HPDE6-E6E7 (cell line): ENCODE measurements around the gene MERTK.
"Not testable (repeated sequence)": the region's sequence is repeated elsewhere in the genome, so short reads cannot be mapped to it uniquely, and the experiment has no call there.

Source experiments
- DNase-seq: peaks from one replicate; pipeline ENCODE4 v3.0.0; 2011; ENCODE audit warnings: missing footprints; ENCODE audit errors: extremely low spot score

Gene MERTK

DNA sequence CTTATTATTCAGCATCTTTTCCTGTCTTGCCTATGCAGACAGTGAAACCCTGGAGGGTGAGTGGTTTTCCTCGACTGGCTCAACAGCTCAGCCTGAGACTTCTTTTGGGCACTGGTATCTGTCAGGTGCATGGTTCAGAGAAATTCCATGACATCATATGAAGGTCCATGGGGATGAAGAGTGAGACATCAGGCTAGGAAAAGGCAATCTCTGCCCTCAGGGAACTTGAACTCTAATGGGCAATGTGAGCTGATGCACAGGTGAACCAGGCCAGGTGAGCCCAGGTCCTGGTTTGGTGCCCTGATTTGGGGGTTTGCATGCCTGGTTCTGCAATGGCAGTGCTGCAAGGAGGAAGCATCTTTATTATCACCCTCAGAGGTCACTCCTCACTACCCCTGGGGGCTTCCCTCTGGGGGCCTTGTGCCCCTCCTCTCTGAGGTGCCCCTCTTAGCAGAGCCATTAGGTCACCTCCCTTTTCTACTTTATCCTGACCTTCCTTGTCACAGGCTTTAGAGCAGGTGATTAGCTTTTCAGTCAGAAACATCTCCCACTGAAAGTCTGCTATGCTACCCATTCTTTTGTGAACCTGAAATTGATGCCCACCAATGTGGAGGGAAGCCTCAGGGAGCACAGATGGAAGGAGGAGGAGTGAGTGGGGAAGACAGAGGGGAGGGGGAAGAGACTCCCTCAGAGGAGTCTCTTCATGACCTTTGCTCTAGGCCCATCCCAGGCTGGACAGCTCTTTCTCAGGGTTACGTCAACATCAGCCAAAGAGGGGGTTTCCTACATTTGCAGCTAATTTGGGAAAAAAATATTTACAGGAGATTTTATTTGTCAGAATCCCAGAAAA is 47.3 kb downstream of the MERTK start:
- no peak for DNase-seq

DNA sequence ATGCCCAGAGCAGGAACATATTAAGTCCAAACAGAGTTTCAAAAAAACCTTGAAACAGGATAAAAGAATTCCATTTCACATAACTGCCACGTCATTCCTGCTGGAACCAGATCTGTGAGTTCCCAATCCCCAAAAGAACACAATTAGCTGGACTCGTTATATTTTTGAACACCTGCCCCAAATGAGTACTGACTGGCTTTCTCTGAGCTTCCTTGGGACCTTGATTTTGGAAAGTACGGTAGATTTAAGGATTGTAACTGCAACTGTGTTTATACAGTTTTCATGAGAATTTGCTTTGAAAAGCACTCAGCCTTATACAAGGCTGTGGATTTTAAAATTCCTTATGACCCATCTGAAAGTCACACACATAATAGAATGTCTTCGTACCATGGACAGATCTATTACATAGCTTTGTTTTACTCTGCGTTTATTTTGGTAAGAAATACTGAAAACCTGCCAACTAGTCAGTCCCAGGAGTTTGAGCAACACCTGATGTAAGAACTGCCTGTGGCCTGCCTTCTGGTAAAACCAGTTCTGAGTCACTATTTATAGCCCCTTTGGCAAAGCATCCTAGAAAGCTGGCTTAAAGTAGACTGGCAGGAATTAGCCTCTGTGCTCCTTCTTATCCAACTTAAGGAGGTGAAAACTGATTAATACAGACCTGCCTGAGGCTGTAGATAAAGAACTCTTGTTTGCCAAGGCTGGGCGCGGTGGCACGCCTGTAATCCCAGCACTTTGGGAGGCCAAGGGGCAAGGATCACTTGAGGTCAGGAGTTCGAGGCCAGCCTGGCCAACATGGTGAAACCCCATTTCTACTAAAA is 48.1 kb downstream of the MERTK start:
- DNase-seq = peak; percentile 88

DNA sequence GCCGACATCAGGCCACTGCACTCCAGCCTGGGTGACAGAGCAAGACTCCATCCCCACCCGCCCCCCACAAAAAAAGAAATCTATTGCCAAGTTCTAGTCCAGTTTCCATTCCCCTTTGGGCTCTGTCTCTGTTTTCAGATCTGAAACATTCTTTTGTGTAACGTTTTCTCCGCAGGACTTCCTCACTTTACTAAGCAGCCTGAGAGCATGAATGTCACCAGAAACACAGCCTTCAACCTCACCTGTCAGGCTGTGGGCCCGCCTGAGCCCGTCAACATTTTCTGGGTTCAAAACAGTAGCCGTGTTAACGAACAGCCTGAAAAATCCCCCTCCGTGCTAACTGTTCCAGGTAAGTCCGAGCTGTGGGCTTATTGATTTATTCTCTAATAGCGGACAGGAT is 48.8 kb downstream of the MERTK start:
- no peak for DNase-seq

DNA sequence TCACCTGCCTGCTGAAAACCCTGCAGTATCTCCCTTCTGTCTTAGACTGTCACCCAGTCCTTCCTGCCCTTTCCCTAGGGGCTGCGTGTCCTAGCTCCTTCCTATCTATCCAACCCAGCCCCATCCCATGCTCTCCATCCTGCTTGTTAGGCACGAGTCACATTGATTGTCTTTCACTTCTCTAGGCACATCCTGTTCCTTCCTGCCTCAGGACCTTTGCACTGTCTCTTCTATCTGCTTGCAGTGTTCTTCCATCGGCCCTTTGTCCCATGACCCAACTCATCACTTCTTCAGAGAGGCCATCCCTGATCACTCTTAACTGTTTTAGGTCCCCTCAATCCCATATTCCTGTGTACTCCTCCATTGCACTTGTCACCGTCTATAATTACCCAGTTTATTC is 50.4 kb downstream of the MERTK start:
- no peak for DNase-seq

DNA sequence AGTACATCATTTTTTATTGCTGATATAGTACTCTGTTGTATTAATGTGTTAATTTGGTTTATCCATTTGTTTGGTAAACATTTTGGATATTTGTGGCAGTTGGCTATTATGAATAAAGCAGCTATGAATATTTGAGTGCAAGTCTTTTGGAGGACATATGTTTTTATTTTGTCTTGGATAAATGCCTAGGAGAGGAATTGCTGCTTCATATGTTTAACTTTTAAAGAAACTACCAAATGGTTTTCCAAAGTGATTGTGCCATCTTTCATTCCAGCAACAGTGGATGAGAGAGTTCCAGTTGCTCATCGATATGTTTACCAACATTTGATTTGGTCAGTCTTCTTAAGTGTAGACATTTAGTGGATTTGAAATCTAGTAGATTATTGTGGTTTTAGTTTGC is 51.8 kb downstream of the MERTK start:
- DNase-seq = no peak

DNA sequence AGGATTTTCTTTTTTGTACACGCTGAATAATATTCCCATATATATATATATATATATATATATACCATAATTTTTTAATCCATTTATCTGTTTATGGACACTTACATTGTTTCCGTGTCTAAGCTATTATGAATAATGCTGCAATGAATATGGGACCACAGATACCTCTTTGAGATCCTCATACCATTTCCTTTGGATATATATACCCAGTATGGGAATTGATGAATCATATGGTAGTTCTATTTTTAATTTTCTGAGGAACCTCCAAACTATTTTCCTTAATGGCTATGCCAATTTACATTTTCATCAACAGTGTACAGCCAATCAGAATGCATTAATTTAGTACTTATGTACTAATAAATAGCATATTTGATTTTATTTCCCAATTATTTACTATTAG is 53.1 kb downstream of the MERTK start:
- no peak for DNase-seq

DNA sequence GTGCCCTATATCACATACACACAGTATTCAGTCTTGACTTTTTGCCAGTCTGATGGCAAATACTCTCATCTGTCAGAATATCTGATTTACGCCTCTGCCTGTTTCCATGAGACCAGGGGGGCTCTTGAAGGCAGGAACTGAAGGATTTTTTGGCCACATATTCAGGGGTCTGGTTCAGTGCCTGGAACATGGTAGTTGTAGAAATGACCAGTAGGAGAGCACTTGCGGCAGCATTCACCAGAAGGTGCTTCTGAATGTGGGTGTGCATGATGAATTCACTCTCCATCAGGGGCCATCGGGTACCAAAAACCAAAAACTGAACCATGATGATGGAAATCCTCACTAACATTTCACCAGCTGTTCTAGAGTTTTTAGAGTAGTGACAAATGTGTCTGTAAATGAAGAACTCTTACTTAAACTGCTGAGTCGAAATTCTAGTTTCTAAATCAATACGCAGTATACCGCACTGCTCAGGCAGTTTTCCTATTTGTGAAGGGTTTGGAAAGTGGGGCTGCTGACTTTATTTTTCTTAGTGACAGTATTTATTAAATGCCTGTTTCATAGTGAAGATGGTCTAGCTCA is 54.6 kb downstream of the MERTK start:
- DNase-seq = no peak

DNA sequence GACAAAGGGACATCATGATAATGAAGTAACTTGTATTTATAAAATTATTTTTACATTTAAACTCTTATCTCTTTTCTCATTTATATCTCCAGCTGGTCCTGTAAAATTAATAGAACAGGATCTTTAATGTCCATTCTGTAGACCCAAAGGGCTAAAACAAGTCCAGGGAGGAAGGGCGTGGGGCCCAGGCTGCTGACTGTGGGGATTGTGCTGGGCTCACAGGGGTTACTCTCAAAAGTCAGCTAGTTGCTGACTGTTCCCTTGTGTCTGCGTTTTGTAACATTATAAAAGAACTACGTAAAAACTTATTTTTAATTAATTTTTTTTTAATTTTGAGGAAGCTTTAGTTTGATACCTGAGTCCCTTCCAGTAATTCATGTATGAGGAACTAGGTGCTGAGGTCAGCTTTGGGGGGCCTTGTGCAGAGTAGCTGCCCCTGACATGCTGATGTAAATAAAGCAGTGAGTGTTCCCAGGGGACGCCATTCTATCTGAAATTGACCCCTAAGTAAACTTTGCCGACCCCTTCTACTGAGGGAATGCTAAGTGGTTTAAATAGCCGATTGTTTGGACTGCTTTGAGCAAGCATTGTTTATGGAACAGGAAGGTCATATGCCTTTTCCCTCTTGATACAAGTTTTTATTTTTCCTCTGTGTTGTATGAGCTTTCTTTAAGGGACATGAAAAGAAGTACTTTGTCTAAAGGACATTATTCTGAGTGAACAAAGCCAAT is 56.4 kb downstream of the MERTK start:
- DNase-seq = no peak

DNA sequence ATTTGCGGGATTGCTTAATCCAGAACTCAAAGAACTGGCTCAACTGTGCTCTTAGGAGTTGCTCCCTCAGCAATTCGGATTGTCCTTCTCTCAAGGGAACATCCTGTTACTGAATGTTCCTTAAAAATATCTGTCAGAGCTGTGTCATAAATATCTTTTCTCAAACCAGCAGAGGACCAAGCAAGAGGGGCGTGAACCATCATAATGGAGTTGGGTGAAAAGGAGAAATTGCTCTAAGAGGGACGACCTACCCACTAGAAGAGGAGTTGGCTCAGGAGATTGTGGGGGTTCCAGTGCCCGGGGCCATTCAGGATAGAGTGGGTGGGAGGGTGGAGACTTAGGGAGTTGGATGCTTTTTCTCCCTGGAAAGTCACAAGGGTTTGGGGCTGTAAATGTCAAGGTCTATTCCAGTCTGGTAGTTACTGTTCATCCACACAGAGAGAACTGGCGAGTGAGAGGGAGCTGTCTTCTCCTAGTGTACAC is 59.5 kb downstream of the MERTK start:
- DNase-seq = no peak

DNA sequence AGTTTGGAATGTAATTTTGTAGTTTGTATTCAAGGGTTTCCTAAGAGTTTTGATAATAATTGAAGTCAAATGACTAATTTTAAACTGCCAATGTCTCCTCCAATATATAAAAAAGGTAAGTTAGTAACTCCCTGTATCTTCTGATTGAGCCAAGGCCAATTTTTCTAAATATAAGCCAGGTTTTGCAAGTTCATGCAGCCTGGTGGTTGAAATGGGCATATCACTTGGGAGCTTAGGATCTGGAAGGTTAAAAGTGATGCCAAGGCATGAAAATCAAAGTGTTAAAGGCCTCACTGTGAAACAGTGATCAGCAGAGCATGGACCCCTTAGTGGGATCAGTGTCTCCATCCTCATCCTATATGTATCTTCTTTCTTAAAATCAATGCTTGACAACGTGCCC is 60.5 kb downstream of the MERTK start:
- DNase-seq = no peak

DNA sequence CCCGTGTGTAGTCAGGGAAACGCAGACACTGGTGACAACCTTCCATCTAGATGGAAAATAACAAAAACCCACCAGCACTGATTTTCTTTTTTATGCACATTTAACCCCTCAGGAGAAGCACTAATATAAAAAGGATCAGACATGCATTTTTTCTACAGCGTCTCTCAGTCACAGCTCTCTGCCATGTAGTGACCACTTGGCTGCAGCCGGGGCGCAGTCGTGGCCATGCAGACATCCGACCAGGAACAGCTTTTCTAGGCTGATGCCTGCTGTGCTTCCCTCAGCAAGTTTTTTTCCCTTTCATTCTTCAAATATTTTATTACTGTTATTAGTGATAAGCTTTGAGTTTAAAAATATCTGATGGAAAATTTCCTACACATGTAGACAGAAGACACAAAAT is 63.3 kb downstream of the MERTK start:
- no peak for DNase-seq

DNA sequence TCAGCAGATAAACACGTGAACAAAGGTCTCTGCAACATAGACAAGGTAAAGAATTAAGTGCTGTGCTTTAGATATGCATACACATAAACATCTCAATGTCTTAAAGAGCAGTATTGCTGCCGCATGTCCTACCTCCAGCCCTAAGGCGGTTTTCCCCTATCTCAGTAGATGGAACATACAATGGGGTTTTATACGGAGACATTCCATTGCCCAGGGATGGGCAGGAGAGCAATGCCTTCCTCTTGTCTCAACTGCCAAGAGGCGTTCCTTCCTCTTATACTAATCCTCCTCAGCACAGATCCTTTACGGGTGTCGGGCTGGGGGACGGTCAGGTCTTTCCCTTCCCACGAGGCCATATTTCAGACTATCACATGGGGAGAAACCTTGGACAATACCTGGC is 64.7 kb downstream of the MERTK start:
- not testable (repeated sequence) for DNase-seq

DNA sequence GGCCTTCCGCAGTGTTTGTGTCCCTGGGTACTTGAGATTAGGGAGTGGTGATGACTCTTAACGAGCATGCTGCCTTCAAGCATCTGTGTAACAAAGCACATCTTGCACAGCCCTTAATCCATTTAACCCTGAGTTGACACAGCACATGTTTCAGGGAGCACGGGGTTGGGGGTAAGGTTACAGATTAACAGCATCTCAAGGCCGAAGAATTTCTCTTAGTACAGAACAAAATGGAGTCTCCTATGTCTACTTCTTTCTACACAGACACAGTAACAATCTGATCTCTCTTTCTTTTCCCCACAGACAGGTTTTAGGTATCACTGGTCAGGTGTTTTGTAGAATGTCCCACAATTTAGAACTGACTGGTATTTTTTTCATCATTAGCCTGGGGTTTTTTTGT is 65.1 kb downstream of the MERTK start:
- not testable (repeated sequence) for DNase-seq

DNA sequence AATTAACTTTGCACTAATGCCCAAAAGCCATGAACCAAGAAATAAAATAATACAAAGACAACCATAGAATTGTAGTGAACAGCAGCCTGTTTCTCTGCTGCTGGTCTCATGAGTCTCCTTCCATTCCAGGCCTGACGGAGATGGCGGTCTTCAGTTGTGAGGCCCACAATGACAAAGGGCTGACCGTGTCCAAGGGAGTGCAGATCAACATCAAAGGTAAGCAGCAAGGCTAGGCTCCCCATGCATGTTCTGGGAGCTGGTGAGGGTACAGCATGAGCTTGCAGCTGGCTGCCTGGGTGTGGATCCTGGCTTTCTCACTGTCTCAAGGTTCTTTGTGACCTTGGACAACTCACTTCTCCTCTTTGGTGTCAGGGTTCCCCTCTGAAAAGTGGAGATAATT is 66.7 kb downstream of the MERTK start:
- DNase-seq = no peak

DNA sequence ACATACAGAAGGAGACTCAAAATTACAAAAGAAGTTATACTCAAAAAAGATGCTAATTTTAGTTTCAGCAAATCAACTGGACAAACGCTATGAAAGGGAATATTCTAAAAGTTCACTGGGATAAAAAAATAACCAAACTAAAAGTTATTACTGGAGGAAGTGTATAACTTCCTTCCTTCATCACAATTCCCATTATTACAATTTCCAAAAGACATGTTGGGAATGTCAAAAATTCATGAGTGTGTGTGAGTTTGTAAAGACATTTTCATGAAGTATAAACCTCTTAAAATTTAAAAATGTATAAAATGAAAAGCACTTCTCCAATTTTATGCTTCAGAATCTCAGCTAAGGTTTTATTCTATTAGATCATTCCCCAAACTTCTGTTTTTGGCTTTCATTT is 67.8 kb downstream of the MERTK start:
- no peak for DNase-seq

DNA sequence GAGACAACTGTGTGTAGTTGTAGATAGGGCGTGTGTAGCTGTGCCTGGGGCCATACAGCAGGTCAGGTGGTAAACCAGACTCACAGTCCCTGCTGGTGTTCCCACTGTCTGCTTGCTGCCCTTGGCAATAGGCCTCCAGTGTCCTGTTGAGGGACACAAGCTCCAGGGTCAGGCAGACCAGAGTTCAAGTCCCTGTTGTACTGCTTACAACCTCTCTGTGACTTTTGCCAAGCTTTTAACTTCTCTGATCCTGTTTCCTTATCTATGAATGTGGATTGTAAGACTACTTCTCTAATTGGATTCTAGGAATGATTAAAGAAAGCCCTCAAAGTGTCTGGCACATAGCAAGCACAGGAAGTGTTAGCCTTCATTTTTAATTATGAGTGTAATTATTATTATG is 68.6 kb downstream of the MERTK start:
- no peak for DNase-seq

DNA sequence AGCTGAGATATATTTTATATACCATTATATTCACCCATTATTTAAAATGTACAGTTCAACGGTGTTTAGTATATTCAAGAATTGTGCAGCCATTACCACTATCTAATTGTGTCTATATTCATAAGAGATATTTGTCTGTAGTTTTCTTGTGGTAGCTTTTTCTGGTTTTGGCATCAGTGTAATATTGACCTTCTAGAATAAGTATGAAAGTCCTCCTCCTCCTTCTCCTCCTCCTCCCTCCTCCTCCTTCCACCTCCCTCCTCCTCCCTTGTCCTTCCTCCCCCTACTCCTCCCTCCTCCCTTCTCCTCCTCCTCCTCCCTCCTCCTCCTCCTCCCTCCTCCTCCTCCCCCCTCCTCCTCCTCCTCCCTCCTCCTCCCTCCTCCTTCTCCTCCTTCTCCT is 72.0 kb downstream of the MERTK start:
- DNase-seq = no peak

DNA sequence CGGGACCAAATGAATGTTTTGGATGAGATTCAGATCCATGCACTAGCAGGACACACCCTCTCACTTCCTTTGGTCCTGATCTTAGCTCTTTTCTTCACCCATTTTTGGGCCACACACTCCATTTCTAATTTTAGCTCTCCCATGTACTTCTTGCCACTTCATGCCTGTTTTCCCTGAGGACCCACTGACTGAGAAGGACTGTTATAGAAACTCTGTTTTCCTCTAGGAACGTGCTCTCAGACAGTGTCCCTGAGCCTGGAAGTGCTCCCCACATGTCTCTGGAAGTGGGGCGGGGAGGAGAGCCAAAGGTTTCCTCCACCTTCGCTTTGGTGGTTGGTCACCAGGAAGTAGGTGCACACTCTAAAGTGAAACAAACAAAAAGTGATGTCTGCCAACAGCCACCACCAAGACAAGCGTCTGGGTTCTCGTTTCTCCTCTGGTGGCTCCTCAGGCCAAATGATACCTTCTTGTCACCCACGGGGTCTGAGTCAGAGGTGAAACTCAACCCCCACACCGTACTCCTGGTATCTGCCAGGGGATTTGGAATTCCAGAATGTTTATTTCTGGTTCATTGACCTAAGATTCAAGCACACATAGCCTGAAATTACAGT is 74.7 kb downstream of the MERTK start:
- no peak for DNase-seq

DNA sequence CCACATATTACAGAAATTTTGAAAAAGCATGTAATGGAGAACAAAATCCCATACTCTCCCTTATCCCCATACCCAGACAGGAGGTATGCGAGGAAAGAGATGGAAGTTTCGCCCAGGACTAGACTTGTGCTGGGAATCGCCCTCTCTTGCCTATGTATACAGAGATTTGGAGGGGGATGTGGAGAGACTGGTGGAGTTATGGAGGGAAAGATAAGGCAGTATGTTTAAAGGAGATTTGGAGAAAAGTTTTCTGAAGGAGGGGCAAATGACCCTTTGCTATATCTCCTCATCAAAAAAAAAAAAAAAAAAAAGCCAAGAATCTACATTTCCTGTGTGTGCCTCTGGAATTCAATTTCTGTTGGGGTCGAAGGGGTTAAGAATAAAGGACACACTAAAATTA is 75.3 kb downstream of the MERTK start:
- DNase-seq = no peak

DNA sequence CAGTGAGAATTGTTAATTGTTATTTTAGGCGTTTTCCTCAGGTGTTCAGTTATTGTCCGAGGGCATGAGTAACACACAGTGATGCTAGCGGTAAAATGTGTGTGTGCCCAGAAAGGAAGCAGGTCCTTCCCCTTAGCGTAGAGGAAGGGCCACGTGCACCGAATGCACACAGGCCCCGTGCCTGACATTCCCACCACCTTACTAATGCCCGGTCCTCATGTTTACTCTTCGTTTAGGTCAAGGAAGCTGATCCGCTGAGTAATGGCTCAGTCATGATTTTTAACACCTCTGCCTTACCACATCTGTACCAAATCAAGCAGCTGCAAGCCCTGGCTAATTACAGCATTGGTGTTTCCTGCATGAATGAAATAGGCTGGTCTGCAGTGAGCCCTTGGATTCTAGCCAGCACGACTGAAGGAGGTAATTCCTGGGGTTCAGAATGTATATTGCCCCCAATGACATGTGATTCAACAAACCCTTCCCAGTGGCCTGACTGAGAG is 76.7 kb downstream of the MERTK start:
- DNase-seq = peak; percentile 92

DNA sequence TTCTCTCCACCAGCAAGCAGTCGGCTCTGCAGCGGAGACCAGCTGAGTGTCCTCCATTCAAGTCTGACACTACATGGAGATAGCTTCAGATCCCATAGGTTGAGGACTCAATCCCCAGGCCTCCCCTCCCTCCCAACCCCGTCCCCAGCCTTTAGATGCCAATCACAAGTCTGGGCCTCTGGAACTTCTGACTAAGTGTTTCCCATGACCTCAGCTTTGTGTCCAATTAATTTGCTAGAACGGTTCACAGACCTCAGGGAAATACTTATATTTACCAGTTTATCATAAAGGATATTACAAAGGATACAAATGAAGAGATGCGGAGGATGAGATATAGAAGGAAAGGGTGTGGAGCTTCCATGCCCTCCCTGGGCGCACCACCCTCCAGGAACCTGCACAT is 77.4 kb downstream of the MERTK start:
- DNase-seq = no peak
